Measurements from ENCODE around the gene LGI2.

The LGI2 gene

DNA sequence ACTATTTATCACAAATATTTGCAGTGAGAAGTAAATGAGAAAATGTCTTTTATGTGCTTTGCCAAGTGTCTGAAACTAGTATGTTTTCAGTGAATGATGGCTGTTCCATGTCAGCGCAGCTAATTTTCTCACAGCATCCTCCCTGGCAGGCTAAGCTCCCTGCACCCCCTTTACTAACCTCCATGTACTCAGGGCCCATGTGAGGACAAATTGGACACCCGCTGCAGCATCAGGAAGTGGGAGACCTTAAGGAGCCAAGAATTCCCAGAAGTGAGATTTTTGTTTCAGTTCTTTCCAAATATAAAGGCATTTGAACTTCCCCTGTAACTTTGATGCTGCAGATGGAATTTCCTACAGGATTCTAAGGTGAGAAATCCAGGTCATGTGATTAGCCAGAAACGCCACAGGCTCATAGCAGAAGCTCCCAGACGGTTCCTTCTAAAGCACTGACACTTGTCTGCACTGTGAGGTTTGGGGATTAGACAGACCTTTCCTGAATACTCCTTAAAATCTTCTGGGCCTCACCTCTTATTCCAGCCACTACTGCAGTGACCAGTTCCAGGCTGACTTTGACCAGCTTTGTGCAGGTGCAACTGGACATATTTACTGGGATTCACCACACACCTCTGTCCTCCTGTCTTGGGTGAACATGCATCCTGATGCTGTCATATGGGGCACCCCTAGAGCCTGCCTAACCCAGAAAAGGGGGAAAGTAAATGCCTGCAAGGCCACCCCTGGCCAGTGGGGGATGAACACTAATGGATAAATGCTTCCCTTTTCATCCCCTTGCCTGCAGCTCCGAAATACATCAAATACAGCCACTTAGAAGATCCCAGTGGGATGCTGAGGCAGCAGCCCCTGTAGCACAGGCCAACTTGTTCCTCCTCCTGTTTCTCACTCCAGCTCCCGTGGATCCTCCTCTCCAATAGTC, 45.9 kb downstream of the LGI2 start:
- H2AFZ ChIP-seq (ENCODE audit: low read length): no peak overlapping the region
- no peak for TF ChIP-seq EZH2phosphoT487 (IDR thresholded peaks at IDR 0.05; ENCODE audit: borderline replicate concordance)
- TF ChIP-seq, protein P1, sequence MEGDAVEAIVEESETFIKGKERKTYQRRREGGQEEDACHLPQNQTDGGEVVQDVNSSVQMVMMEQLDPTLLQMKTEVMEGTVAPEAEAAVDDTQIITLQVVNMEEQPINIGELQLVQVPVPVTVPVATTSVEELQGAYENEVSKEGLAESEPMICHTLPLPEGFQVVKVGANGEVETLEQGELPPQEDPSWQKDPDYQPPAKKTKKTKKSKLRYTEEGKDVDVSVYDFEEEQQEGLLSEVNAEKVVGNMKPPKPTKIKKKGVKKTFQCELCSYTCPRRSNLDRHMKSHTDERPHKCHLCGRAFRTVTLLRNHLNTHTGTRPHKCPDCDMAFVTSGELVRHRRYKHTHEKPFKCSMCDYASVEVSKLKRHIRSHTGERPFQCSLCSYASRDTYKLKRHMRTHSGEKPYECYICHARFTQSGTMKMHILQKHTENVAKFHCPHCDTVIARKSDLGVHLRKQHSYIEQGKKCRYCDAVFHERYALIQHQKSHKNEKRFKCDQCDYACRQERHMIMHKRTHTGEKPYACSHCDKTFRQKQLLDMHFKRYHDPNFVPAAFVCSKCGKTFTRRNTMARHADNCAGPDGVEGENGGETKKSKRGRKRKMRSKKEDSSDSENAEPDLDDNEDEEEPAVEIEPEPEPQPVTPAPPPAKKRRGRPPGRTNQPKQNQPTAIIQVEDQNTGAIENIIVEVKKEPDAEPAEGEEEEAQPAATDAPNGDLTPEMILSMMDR (conservative IDR thresholded peaks at IDR 0.05; ENCODE audit: low read length): no peak
- no peak overlapping the region for H3K4me3 ChIP-seq (ENCODE audit: low read length, poor library complexity, severe bottlenecking)
- H3K9ac ChIP-seq (ENCODE audit: low read depth, low read length, poor library complexity, severe bottlenecking): no peak overlapping the region
- no peaks in the 10 kb centered on the region for H3K36me3 ChIP-seq (ENCODE audit: insufficient read depth, low read length)
- no peaks in the 10 kb centered on the region for H4K20me1 ChIP-seq (ENCODE audit: insufficient read depth, low read length, poor library complexity, severe bottlenecking)
- H3K79me2 ChIP-seq (ENCODE audit: insufficient read depth, low read length): no peaks in the 10 kb centered on the region
- H3K27me3 ChIP-seq (ENCODE audit: insufficient read depth, low read length, poor library complexity, severe bottlenecking): no peaks in the 10 kb centered on the region
- no peak overlapping the region for H3K4me2 ChIP-seq (ENCODE audit: low read depth, low read length, poor library complexity, severe bottlenecking)
- H3K9me2 ChIP-seq (replicated peaks; ENCODE audit: low read depth, low read length): no peaks in the 10 kb centered on the region
- H3K4me1 ChIP-seq (ENCODE audit: insufficient read depth, low read length, poor library complexity, severe bottlenecking): no peaks in the 10 kb centered on the region
- H3K9me3 ChIP-seq (ENCODE audit: insufficient read depth, low read depth, low read length): no peaks in the 10 kb centered on the region
- no peaks in the 10 kb centered on the region for H3F3A ChIP-seq (ENCODE audit: low read depth)

DNA sequence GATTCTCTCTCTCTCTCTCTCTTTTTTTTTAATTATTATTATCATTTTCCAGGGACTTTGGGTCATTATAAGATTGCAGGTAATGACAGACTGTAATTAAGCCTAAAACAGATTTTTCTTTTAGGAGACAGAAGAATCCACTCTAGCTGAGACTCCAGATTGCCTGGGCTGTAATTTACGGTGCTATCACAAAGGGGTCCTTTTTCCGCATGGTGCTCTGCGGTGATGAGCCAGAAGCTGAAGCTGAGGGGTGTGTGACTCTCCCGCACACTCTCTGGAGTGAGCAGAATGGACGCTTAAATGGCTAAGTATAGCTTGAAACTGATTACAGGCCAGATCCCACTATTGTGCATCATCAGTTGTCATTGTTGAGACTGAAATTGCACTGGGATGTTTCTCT, 50.0 kb downstream of the LGI2 start:
- Histone ChIP-seq H3K9me2 (replicated peaks; ENCODE audit: low read depth, low read length) (no peaks in the 10 kb centered on the region), H3F3A (ENCODE audit: low read depth) (no peaks in the 10 kb centered on the region), H3K4me2 (ENCODE audit: low read depth, low read length, poor library complexity, severe bottlenecking) (no peak overlapping the region), H3K79me2 (ENCODE audit: insufficient read depth, low read length) (no peaks in the 10 kb centered on the region), H3K27me3 (ENCODE audit: insufficient read depth, low read length, poor library complexity, severe bottlenecking) (no peaks in the 10 kb centered on the region), H4K20me1 (ENCODE audit: insufficient read depth, low read length, poor library complexity, severe bottlenecking) (no peaks in the 10 kb centered on the region), H3K9me3 (ENCODE audit: insufficient read depth, low read depth, low read length) (no peaks in the 10 kb centered on the region), H3K36me3 (ENCODE audit: insufficient read depth, low read length) (no peaks in the 10 kb centered on the region), H3K4me1 (ENCODE audit: insufficient read depth, low read length, poor library complexity, severe bottlenecking) (peaks cover 4% of the 10 kb centered on the region), H3K9ac (ENCODE audit: low read depth, low read length, poor library complexity, severe bottlenecking) (no peak overlapping the region), H3K4me3 (ENCODE audit: low read length, poor library complexity, severe bottlenecking) (no peak overlapping the region), H2AFZ (ENCODE audit: low read length) (no peak overlapping the region)
- no peak for TF ChIP-seq EZH2phosphoT487 (IDR thresholded peaks at IDR 0.05; ENCODE audit: borderline replicate concordance)
- TF ChIP-seq, protein P1 (conservative IDR thresholded peaks at IDR 0.05; ENCODE audit: low read length): no peak

DNA sequence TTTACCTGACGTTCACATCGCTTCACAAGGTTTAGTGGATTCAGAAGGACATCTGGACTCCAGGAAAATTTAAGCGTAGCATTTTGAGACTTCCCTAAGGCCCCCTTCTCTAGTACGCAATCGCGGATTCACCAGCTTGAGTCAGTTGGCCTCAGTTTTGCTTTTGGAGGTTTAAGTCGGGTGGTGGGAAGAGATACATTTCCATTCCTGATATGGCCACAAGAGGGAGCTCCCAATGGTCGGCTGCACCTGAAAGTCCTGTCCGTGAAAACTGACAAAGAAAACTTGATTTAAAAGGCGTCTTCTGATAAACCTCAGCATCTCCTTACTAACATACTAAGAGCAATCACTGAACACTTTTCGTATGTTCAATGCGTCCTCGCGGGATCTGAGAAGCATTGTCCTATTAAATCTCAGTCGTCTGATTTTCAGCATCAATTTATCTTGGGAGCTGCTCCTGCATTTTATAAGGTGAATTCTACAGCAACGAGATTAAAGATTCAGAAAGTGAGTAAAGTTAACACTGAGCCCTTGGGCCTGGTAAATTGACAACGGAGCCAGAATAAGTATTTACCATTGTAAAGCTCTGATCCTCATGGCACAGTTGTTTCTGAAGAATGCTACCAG, 50.6 kb downstream of the LGI2 start:
- Histone ChIP-seq H3K9me3 (ENCODE audit: insufficient read depth, low read depth, low read length) (no peaks in the 10 kb centered on the region), H3K9me2 (replicated peaks; ENCODE audit: low read depth, low read length) (no peaks in the 10 kb centered on the region), H3F3A (ENCODE audit: low read depth) (no peaks in the 10 kb centered on the region), H3K4me2 (ENCODE audit: low read depth, low read length, poor library complexity, severe bottlenecking) (peak overlapping the region; percentile 17), H3K79me2 (ENCODE audit: insufficient read depth, low read length) (no peaks in the 10 kb centered on the region), H3K36me3 (ENCODE audit: insufficient read depth, low read length) (no peaks in the 10 kb centered on the region), H4K20me1 (ENCODE audit: insufficient read depth, low read length, poor library complexity, severe bottlenecking) (no peaks in the 10 kb centered on the region), H3K9ac (ENCODE audit: low read depth, low read length, poor library complexity, severe bottlenecking) (no peak overlapping the region), H3K27me3 (ENCODE audit: insufficient read depth, low read length, poor library complexity, severe bottlenecking) (no peaks in the 10 kb centered on the region), H3K4me3 (ENCODE audit: low read length, poor library complexity, severe bottlenecking) (no peak overlapping the region), H3K4me1 (ENCODE audit: insufficient read depth, low read length, poor library complexity, severe bottlenecking) (peaks cover 4% of the 10 kb centered on the region), H2AFZ (ENCODE audit: low read length) (peak overlapping the region; percentile 72; the same call in 1 of the 2 replicates)
- TF ChIP-seq, protein P1 (conservative IDR thresholded peaks at IDR 0.05; ENCODE audit: low read length): peak; percentile 87
- TF ChIP-seq EZH2phosphoT487 (IDR thresholded peaks at IDR 0.05; ENCODE audit: borderline replicate concordance): no peak
